Measurements from ENCODE around the gene UBE2G2. TPM values are rescaled to one million over a fixed set of nuclear protein-coding genes. Genes with fewer than 3 reads are reported as not detected.

Gene UBE2G2
- total and polyA plus RNA-seq, 2 experiments from 2014 or later, result 55.2 to 61.6 TPM

DNA sequence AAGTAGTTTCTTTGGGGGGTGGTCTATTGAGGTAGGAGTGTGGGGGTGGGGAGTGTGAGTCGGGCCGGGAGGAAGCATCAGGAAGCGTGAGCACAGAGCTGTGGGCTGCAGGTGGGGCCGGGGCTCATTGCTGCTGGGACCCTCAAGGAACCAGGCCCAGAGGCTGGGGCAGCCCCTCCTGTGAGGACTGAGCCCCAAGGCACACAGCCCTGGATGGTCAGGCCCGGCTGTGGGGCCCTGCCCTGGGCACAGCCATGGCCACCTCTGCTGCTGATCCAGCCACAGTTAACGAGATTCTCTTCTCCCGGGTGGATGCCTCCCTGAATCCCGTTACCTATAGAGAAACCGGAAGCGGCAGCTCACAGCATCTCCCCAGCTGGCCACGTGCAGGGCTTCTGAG lies 39.2 kb upstream of the UBE2G2 start:
- no peaks in the 10 kb centered on the region for H3K36me3 ChIP-seq (replicated peaks; ENCODE audit: insufficient read depth, low read depth)
- H3K9me3 ChIP-seq (ENCODE audit: low read depth), result no peaks in the 10 kb centered on the region
- H3K79me2 ChIP-seq, result no peaks in the 10 kb centered on the region
- H3K4me3 ChIP-seq, result no peak overlapping the region
- H3K9me2 ChIP-seq (replicated peaks; ENCODE audit: insufficient read depth), result no peaks in the 10 kb centered on the region
- H3K27ac ChIP-seq, result no peak overlapping the region
- no peak overlapping the region for H2AFZ ChIP-seq
- WGBS (ENCODE audit: low lambda C conversion rate, missing lambda C conversion rate), result 81% methylated on average over 9 of the region's 11 CpGs
- H4K20me1 ChIP-seq (ENCODE audit: insufficient read depth, poor library complexity, severe bottlenecking), result no peaks in the 10 kb centered on the region
- TF ChIP-seq, protein P1, sequence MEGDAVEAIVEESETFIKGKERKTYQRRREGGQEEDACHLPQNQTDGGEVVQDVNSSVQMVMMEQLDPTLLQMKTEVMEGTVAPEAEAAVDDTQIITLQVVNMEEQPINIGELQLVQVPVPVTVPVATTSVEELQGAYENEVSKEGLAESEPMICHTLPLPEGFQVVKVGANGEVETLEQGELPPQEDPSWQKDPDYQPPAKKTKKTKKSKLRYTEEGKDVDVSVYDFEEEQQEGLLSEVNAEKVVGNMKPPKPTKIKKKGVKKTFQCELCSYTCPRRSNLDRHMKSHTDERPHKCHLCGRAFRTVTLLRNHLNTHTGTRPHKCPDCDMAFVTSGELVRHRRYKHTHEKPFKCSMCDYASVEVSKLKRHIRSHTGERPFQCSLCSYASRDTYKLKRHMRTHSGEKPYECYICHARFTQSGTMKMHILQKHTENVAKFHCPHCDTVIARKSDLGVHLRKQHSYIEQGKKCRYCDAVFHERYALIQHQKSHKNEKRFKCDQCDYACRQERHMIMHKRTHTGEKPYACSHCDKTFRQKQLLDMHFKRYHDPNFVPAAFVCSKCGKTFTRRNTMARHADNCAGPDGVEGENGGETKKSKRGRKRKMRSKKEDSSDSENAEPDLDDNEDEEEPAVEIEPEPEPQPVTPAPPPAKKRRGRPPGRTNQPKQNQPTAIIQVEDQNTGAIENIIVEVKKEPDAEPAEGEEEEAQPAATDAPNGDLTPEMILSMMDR (IDR thresholded peaks at IDR 0.05; ENCODE audit: poor library complexity), result no peak
- TF ChIP-seq EZH2 (IDR thresholded peaks at IDR 0.05; ENCODE audit: borderline replicate concordance) (no peak), EZH2phosphoT487 (IDR thresholded peaks at IDR 0.05; ENCODE audit: low read depth, severe bottlenecking, unreplicated experiment) (no peak)
- no peak overlapping the region for H3K4me2 ChIP-seq
- peaks cover 2% of the 10 kb centered on the region for H3K4me1 ChIP-seq (ENCODE audit: insufficient read depth)
- DNase-seq (ENCODE audit: low spot score), result no peak
- H3K27me3 ChIP-seq, result no peaks in the 10 kb centered on the region

DNA sequence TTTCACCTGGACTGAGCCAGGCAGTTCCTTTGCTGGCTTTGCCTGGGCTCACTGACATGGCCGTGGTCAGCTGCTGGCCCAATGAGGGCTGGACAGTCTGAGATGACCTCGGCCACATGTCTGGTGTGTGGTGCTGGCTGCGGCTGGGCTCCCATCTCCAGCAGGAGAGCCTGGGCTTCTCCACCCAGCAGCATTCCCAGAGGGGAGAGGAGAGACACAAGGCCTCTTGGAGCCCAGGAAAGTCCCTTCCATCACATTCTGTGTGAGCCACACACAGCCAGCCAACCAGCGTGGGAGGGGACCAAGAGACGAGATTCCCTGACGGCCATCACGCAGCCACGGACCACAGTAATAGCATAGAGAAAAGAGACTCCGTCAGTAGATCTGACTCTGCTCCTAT lies 37.3 kb upstream of the UBE2G2 start:
- no peak overlapping the region for H2AFZ ChIP-seq
- no peak overlapping the region for H3K27ac ChIP-seq
- no peak overlapping the region for H3K4me3 ChIP-seq
- H3K4me1 ChIP-seq (ENCODE audit: insufficient read depth), result no peaks in the 10 kb centered on the region
- no peaks in the 10 kb centered on the region for H4K20me1 ChIP-seq (ENCODE audit: insufficient read depth, poor library complexity, severe bottlenecking)
- no peak for DNase-seq (ENCODE audit: low spot score)
- H3K9me2 ChIP-seq (replicated peaks; ENCODE audit: insufficient read depth), result no peaks in the 10 kb centered on the region
- H3K27me3 ChIP-seq, result no peaks in the 10 kb centered on the region
- no peaks in the 10 kb centered on the region for H3K9me3 ChIP-seq (ENCODE audit: low read depth)
- H3K36me3 ChIP-seq (replicated peaks; ENCODE audit: insufficient read depth, low read depth), result no peaks in the 10 kb centered on the region
- H3K4me2 ChIP-seq, result no peak overlapping the region
- TF ChIP-seq, protein P1 (IDR thresholded peaks at IDR 0.05; ENCODE audit: poor library complexity), result no peak
- no peak for TF ChIP-seq EZH2phosphoT487 (IDR thresholded peaks at IDR 0.05; ENCODE audit: low read depth, severe bottlenecking, unreplicated experiment)
- no peak for TF ChIP-seq EZH2 (IDR thresholded peaks at IDR 0.05; ENCODE audit: borderline replicate concordance)
- WGBS (ENCODE audit: low lambda C conversion rate, missing lambda C conversion rate), result 91% methylated on average over 9 of the region's 9 CpGs
- H3K79me2 ChIP-seq, result no peaks in the 10 kb centered on the region

DNA sequence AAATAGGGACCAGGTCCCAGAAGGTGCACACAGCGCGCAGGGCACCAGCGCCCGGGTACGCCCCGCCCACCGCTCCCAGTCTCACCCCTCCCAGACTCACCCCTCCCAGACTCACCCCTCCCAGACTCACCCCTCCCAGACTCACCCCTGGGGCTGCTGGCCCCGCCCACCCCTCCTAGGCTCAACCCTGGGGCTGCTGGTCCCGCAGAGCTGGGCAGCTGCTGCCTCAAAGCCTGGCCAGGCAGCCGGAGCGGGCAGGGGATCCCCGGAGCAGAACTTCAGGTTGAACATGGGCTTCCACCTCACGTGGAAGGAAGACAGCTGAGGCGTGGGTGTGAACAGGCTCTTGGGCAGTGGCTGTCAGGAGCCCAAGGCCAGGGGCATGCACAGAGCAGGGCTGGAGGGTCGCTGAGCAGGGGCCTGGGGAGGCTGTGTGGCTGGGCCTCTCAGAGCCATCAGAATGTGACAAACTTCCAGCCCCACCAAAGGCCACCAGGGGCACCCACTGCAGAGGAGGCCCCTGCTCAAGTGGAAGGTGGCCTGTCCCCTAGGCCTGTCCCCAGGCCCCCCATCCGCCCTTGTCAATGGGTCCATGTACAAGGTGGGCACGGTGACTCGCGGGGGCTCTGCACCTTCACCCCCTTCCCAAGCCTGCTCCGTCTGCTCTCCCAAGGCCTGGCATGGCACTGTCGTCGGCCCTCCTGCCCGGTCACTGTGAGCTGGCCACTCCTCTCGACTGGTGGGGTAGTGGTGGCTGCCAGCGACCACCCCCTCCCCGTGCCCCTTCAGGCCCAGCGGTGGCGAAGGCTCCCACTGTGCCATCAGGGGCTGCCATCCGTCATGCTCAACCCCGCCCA lies 36.6 kb upstream of the UBE2G2 start:
- Histone ChIP-seq H4K20me1 (ENCODE audit: insufficient read depth, poor library complexity, severe bottlenecking) (no peaks in the 10 kb centered on the region), H3K27me3 (no peaks in the 10 kb centered on the region), H3K9me2 (replicated peaks; ENCODE audit: insufficient read depth) (no peaks in the 10 kb centered on the region), H2AFZ (no peak overlapping the region), H3K36me3 (replicated peaks; ENCODE audit: insufficient read depth, low read depth) (no peaks in the 10 kb centered on the region), H3K4me1 (ENCODE audit: insufficient read depth) (no peaks in the 10 kb centered on the region), H3K79me2 (no peaks in the 10 kb centered on the region), H3K27ac (no peak overlapping the region), H3K4me3 (no peak overlapping the region), H3K9me3 (ENCODE audit: low read depth) (no peaks in the 10 kb centered on the region), H3K4me2 (no peak overlapping the region)
- TF ChIP-seq EZH2phosphoT487 (IDR thresholded peaks at IDR 0.05; ENCODE audit: low read depth, severe bottlenecking, unreplicated experiment), result no peak
- TF ChIP-seq, protein P1 (IDR thresholded peaks at IDR 0.05; ENCODE audit: poor library complexity), result no peak
- TF ChIP-seq EZH2 (IDR thresholded peaks at IDR 0.05; ENCODE audit: borderline replicate concordance), result no peak
- WGBS (ENCODE audit: low lambda C conversion rate, missing lambda C conversion rate), result 90% methylated on average over 22 of the region's 30 CpGs
- DNase-seq (ENCODE audit: low spot score), result no peak
